ENCODE results near the gene POLR3G.
A peak's percentile ranks its signal among the peaks of the same experiment; 100 is the strongest.

POLR3G gene

GRCh38 chr5:90548069-90548593, 73.5 kb downstream of the POLR3G start (continued):
- 0 out of 2 replicates have a peak, but pooled peaks have one; percentile 42 for TF ChIP-seq ZSCAN18 (tag by site-specific recombination; IDR thresholded peaks at IDR 0.05)
- TF ChIP-seq WT1 (tag by site-specific recombination; IDR thresholded peaks at IDR 0.05) = peak; percentile 99
- no peak for TF ChIP-seq HOXC10 (CRISPR knock-in tag; IDR thresholded peaks at IDR 0.05)
- TF ChIP-seq ZNF302 (tag by site-specific recombination; IDR thresholded peaks at IDR 0.05; ENCODE audit: low read depth) = no peak
- no peak for TF ChIP-seq BCL11B (tag by site-specific recombination; IDR thresholded peaks at IDR 0.05; ENCODE audit: low read depth)
- TF ChIP-seq MEIS1 (CRISPR knock-in tag; IDR thresholded peaks at IDR 0.05; ENCODE audit: borderline replicate concordance) = 0 out of 2 replicates have a peak, but pooled peaks have one; percentile 64
- no peak for TF ChIP-seq ZBTB48 (tag by site-specific recombination; IDR thresholded peaks at IDR 0.05)
- TF ChIP-seq OSR2 (tag by site-specific recombination; IDR thresholded peaks at IDR 0.05) = peak; percentile 93
- TF ChIP-seq ZNF2 (tag by site-specific recombination; IDR thresholded peaks at IDR 0.05) = no peak
- no peak for TF ChIP-seq ZNF791 (tag by site-specific recombination; IDR thresholded peaks at IDR 0.05)
- no peak for TF ChIP-seq ZNF362 (tag by site-specific recombination; IDR thresholded peaks at IDR 0.05)
- TF ChIP-seq ZNF600 (tag by site-specific recombination; IDR thresholded peaks at IDR 0.05) = peak; percentile 63
- no peak for TF ChIP-seq CTCF (tag by site-specific recombination; IDR thresholded peaks at IDR 0.05)
- TF ChIP-seq ZNF521 (tag by site-specific recombination; IDR thresholded peaks at IDR 0.05) = no peak
- no peak for TF ChIP-seq PBX3 (CRISPR knock-in tag; IDR thresholded peaks at IDR 0.05)
- peak; percentile 98 for TF ChIP-seq SP7 (tag by site-specific recombination; IDR thresholded peaks at IDR 0.05)
- TF ChIP-seq ZNF518A (tag by site-specific recombination; conservative IDR thresholded peaks at IDR 0.05; ENCODE audit: low read depth) = peak; percentile 52; the same call in 1 of the 2 replicates
- 0 out of 2 replicates have a peak, but pooled peaks have one; percentile 50 for TF ChIP-seq ZNF10 (tag by site-specific recombination; IDR thresholded peaks at IDR 0.05)
- TF ChIP-seq ZNF707 (tag by site-specific recombination; IDR thresholded peaks at IDR 0.05) = no peak
- TF ChIP-seq ZNF280C (tag by site-specific recombination; IDR thresholded peaks at IDR 0.05) = no peak
- no peak for TF ChIP-seq ZBTB11 (tag by site-specific recombination; conservative IDR thresholded peaks at IDR 0.05; ENCODE audit: low read depth)
- no peak for TF ChIP-seq ZSCAN16 (tag by site-specific recombination; IDR thresholded peaks at IDR 0.05)
- TF ChIP-seq ZNF394 (tag by site-specific recombination; IDR thresholded peaks at IDR 0.05; ENCODE audit: borderline replicate concordance) = peak; percentile 67; the same call in 1 of the 2 replicates
